Skin of body (tissue), 2 donors: ENCODE results near the gene GRXCR2. TPM values are rescaled to one million over a fixed set of nuclear protein-coding genes. Genes with fewer than 3 reads are reported as not detected.
"Not testable (repeated sequence)": the region's sequence is repeated elsewhere in the genome, so short reads cannot be mapped to it uniquely, and the experiment has no call there.

Source experiments
- DNase-seq: peaks from one replicate; lab custom pipeline; 2025; lab: John Stamatoyannopoulos, UW
- total RNA-seq: library from RNA; depleted of rRNA; stranded (reverse); fragments of >200 nt; gene quantifications from one replicate; pipeline ENCODE4 v1.2.3, GENCODE V29; 2014

Gene GRXCR2
- total RNA-seq, 1 donor from 2014 or later = not detected

DNA sequence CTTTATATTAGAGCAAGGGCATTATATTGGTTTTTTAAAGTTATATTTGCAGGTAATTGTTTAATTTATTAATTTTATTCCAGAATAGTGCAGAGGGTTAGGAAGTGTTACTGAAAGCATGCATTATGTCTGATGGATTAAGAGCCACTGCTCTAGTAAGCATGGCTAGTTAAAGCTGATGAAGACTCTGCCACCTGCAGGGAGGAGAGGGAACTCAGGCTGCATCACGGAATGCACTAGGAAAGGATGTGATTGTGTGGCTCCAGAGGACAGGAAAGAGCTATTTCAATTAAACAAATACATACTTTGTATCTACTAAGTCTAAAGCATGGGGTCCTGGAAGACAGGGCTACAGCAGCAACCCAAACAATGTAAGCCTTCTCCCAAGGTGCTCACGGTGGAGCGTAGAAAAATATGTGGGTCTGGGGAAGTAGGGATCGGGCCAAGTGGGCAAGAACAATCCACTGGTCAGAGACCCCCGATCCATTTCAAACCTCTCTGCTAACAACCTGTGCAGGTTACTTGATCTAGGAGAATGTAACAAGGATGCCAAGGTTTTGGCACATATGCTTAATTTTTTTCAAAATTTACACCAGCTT lies 15.3 kb upstream of the GRXCR2 start:
- no peak for DNase-seq

DNA sequence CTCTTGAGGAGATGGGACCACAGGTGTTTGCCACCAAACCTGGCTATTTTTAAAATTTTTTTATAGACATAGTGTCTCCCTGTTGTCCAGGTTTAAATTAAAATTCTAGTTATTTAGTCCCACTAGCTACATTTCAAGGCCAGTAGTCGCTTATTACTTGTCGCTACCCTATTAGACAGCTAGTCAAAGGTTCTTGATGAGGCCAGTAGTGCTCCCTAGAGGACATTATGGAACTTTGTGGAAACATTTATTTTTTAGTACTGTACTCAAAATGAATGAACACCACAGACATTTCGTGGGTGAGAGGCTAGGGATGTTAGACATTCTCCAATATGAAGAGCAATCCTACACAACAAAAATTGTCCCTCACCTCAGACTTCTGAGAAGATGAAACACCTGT lies 14.4 kb upstream of the GRXCR2 start:
- DNase-seq = no peak

DNA sequence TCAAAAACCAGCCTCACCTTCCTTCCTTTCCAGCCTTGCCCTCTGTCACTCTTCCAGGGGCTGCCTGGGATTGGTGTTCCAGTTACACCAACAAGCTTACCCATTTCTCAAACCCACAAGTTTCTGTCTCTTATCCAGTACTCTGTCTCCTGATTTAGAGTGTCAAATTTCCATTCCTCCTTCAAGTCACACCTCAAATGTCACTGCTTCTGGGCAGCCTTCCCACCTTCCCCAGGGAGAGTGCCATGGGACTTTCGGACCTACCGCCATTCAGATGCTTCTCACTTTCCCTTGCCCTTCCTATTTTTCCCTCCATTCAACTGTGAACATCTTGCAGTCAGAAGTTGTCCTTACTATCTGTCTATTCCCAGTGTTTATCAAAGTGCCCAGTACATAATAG lies 2.0 kb upstream of the GRXCR2 start:
- DNase-seq = no peak

DNA sequence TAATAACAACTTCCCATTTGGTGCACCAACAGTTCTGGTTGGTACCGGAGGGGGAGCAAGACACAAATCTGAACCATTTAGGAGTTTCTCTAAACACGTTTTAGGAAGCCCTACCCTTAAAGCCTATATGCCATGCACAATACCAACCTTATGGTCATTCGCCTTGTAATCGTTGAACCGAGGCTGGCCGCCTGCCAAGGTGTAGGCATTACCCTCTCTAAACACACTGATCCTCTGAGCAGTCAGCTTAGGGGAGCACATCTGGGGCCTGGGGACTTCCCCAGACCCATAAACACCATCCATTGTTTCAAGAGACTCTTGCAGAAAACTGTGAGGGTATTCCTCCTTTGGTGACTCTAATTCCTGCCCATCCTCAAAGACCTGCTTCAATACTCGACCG lies 328 bp downstream of the GRXCR2 start:
- DNase-seq = no peak

DNA sequence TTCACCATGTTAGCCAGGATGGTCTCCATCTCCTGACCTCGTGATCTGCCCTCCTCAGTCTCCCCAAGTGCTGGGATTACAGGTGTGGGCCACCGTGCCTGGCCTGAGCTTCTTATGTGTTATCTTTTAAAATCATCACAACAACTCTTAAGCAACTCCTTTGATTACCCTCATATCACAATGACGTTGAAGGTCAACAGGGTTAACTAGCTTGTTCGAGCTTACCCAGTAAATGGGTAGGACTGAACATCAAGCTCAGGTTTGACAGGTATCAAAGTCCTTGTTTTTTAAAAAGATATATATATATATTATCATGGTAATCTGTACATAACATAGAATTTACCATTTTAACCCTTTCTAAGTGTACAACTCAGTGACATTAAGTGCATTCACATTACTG lies 3.1 kb downstream of the GRXCR2 start:
- no peak for DNase-seq

DNA sequence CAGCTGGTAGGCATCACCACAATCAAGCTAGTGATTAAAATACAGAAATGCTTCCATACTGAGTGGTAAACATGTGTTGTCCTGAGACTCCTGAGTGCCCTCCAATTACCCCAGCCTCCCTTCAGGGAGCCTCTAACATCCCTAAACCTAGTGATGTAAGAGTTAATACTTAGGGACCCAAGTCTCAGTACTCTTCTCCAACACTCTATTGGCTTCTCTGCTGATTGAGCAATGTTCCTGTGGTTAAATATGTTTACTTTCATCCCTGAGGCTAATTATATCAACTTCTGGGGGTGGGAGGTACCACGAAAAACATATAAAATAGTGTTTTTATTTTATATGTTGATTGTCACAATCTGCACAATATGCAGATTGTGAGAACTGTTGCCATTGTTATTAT lies 5.0 kb downstream of the GRXCR2 start:
- no peak for DNase-seq

DNA sequence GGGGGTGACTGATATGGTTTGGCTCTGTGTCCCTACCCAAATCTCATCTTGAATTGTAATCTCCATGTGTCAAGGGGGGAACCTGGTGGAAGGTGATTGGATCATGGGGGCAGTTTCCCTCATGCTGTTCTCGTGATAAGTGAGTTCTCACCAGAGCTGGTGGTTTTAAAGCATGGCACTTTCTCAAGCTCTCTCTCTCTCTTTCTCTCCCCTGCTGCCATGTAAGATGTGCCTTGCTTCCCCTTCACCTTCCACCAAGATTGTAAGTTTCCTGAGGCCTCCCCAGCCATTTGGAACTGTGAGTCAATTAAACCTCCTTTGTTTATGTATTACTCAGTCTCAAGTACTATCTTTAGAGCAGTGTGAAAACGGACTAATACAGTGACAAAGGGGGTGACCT lies 8.4 kb downstream of the GRXCR2 start:
- DNase-seq = not testable (repeated sequence)

DNA sequence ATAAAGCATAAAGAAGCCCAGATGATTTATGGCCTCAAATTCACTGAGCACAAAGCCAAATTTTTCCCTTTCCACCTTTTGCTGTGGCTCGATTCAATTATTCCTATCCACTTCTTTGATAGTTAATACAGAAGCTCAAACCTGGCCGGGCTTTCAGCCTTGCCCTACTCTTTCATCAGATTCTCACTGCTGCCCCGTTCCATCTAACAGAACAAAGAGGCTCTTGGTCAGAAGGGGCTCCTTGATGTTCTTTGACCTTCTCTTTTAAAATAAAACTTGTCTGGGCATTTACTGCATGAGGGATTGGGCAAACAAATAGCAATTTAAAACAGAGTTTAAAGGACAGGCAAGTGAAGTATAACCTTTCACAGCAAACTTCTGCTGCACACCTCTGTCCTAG lies 9.8 kb downstream of the GRXCR2 start:
- DNase-seq = no peak

DNA sequence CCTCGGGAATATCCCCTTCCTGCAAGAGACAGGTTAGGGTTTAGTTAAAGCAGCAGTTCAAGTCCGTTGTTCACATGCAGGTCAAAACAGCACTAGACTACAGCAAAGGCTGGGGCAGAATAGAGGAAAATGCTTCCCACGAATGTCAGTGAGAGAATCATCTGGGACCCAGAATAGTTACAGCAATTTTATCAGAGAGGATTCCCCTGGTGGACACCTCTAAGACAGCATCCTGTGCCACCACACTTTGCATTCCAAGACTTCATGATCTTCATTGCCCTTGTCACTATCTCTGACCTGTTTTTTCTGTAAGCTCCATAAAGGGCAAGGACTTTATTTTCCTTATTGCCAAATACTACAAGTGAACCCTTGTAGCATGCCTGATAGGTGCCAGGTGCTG lies 12.9 kb downstream of the GRXCR2 start:
- no peak for DNase-seq

DNA sequence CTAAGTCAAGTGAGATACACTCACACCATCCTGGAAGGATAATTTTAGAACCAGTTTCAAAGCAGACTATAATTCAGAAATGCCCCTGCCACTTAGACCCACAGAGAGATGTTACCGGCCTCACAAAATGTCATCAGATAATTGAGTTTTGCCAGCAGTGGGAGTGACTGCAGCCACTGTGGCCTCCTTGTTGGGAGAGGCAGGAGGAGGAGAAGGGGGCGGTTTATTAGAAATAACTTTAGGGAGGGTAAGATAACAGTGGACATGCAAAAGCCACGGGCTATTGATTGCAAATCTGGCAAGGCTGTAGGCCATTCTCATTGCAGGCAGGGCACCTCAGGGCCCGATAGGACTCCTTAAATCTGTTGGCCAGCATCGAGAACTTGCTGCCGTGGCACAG lies 13.4 kb downstream of the GRXCR2 start:
- DNase-seq = no peak

DNA sequence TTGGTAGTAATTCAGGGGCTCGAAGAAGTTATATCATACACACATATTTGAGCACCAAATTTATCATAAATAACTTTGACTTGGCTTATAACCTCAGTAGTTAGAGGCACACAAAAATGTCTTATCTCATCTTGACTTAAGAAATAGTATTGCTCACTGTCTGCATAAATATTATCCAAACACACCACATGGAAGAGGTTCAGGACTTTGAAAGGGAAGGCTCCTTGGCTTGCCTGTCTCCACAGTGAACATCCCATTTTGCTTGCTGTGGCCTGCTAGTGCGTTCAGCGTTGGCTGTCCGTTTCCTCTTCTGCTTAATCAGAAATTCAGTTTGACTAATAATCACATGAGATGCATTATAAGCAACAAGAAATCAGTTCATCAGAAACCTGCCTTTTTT lies 13.9 kb downstream of the GRXCR2 start:
- no peak for DNase-seq

DNA sequence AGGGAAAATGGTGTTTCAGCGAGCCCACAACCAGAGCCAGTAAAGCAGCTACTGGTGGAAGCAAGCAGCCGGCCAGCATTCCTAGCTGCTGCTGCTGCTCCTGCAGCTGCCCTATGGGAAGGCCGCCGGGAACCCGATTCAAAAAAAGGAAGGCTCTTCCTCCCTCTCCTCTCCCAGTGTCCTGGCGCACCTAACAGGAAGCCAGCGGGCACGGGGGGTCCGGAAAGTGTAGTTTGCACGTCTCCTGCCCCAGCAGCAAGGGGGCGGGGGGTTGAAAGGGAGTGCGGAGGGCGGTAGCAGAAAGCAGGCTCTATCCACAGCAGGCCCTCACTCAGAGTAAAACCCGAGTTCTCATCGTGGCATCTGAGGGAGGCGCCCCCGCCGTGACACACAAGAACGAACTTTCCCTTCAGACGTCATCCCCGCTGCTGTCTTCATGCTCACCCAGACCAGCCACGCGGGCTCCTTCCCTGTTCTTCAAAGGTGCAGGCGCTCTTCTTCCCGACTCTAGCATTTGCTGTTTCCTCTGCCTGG lies 16.5 kb downstream of the GRXCR2 start:
- peak; percentile 17 for DNase-seq

DNA sequence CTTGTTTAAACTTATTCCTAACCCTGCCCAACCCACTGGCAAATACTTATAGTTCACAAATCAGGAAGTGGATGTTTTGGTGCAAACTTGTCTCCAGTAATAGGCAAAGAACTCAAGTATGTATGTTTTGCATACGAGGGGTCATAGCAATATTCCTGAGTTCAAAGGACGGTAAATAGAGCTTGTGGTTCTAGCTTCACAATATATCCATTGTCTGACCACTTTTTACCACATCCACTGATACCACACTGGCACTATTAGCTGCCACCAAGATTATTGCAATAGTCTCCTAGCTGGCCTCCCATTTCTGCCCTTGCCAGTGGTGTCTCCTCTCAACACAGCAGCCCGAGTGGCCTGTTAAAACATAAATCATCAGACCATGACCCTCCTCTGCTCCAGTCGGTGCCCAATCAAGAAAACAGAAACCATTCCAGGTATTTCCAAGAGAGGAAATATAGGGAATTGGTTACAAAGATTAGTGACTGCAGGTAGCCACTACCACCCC lies 17.0 kb downstream of the GRXCR2 start:
- DNase-seq = no peak

DNA sequence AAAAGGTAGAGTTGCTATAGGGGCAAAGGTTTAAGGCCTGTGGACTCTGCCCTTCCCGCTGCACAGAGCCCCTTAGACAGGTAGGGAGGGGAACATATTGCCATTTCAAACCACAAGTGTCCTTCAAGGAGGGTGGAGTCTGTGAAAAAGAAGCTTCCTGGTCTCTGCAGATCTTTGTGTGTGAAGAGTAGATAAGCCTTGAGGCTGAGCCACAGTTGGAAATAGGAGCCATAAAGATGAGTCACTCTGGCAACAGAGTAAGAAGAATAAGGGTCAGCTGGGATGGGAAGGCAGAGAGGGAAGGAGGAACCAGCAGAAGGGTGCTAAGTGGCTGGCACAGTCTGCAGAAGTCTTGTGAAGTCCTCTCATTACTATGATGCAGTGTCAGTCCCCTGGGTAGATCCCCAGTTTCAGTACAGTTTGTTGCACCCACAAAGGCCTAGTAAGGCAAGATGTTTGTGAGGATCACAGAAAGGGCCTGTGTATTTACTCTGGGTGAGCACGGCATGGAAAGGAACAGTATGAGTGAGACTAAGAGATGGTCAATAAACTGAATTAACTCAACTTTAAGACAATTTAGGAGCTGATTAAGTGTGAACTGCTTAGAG lies 18.1 kb downstream of the GRXCR2 start:
- no peak for DNase-seq

DNA sequence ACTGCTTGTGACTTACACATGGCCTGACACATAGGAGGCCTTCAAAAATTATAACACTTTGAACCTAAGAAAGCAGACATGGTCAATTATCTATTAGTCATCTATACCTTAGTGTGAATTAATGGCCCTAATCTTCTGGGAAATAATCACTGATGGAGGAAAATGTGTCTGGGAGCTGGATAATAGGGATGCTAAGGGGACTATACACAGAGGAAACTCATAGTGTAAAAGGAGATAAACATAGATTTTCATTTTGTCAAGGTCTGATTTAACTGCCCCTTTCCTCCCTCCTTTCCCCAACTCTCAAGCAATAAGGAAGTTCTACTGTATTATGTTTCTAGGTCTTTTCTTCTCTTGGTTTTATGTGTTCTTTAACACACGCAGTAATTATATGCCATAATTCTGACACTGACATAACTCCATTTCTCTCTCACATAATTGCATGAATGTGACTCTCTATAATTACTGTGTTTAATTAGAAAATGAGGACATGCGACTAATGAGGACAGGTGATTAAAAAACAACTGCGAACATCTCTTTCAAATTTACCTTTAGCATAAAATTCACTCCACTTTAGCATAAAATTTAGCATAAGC lies 18.9 kb downstream of the GRXCR2 start:
- DNase-seq = no peak

DNA sequence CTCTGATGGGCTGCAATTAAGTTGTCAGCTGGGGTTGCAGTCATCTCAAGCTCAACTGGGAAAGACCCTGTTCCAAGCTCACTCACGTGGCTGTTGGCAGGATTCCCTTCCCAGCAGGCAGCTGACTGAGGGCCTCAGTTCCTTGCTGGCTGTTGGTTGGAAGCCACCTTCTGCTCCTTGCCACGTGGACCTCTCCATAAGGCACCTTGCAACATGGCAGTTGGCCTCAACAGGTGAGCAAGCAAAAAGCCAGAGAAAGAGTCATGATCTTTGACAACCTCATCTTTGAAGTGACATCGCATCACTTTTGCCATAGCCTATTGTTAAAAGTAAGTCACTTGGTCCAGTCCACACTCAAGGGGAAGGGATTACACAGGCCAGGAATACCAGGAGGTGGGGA lies 19.8 kb downstream of the GRXCR2 start:
- no peak for DNase-seq

DNA sequence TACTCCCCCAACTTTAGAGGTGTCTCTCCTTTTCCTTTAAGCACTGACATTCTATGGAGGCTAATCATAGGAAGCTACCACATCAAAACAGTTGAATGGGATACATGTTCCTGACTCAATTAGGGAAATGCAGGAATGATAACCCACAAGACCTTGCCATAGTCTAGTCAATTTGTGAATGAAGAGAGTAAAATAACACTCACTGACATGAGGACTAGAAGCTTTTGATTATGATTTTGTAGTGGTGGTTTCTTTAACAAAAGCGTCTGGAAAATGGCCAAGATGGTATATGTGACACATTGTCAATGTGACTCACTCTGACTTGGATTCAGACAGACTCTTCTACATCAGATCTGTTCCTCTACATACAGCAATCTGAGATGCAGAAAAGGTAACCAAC lies 24.0 kb downstream of the GRXCR2 start:
- DNase-seq = no peak

DNA sequence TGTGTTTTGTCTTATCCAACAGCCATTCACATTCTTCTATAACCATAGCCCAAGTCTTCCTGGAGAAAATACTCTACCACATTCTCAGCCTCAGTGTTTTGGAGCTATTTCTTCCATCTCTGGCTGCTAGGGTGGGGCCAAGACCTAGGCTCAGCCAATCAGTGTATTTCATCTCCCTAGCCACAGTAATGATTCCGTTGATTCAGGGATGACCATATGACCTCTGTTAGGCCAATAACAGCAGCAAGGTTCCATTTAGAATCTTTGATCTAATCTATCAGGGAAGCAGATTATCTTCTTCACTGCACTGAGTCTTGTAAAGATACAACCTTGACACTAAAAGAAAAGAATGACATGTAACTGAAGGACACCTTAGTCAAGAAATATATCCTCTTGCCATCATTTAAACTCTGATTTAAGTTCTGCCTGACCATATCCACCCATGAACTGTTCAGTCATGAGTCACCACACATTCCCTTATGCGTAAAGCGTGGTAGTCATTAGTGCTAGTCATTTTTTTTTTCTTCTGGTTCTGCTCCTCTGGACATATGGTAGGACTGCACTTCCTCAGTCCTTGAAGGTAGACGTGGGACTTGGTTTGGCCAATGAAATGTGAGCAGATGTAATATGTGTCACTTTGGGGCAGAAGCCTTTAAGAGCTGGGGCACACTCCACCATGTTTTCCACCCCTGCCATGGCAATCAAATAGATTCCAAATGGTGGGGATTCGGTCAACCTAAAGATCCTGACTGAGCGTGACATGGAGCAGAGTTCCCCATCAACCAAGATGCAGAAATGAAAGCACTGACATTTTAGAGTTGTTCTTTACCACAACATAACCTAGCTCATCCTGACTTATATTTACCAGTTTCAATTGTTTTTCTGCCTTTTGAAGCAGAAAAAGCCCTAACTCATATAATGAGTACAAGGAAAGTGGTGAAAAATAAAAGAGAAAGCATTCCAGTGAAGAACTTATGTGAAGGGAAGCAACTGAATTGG lies 25.0 kb downstream of the GRXCR2 start:
- no peak for DNase-seq

DNA sequence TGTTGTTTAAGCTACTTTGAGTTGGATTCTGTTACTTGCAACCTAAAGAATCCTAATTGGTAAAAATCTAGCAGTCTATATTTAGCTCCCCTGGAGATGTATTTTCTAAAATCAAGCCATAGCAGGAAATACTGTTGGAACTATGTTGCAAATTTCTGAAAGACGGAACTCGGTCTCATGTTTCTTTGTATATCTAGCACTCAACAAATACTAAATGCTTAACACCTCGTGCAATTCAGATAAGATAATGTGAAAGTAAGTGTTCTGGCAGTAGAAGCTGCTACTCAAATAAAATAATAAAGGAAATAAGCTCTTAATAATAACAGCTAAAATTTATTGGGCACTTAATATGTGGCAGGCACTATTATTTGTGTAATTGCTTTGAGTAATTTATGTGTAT lies 26.7 kb downstream of the GRXCR2 start:
- DNase-seq = no peak

DNA sequence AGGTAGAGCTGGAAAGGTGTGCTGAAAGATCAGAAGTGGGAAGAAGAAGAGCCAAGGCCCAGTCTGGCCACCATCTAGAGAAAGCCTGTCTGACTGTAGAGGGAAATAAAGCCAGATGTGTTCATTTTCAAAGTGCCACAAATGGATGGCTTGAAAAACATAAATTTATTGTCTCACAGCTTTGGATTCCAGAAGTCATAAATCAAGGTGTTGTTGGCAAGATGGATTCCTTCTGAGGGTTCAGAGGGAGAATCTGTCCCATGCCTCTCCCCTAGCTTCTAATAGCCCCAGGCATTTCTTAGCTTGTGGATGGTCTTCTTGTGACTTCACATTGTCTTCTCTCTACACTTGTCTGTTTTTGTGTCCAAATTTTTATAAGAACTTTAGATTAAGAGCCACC lies 31.5 kb downstream of the GRXCR2 start:
- no peak for DNase-seq

DNA sequence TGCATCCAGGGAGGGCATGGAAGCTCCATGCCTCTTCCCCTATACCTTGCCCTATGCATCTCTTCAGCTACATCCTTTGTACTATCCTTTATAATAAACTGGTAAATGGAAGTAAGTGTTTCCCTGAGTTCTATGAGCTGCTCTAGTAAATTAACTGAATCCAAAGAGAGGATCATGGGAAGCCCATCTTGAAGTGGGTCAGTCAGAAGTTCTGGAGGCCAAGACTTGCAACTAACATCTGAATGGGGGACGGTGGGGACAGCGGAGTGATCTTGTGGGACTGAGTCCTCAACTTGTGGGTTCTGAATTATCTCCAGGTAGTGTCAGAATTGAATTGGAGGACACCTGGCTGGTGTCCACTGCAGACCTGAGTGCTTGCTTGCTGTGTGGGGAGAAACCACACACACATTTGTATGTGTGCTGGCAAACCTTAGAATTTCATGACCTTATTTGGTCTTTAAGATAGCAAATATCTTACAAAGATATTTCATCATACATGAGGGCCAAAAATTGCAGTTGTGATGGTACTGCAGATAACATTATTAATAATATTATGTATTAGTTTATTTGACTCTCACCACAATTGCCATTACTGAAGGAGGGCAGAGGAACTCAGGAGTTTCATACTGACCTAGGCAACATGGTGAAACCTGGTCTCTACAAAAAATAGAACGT lies 32.2 kb downstream of the GRXCR2 start:
- no peak for DNase-seq
